ENCODE data around the gene ASPN.

ASPN gene

DNA sequence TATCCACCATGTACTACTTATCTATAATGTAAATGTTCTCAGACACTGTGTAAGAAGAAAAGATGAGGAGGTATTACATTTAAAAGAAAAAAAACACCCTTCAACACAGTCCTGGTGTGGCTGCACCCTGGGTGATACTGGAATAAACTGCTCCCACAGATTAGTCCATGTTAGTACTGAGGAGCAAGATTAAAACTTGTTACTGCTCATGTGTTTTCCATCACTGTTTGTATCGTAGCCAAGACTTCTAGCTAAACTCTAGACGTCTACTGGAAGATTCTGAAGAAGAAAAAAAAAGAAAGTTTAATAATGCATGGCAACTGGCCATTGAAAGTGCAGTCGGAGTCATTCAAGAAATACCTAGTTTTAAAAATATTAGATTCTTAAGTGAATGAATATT, at the start of gene ASPN:
ASPN (minus strand) TSS at position 178 of the 400 bp plus-strand sequence.
- no peak for DNase-seq

DNA sequence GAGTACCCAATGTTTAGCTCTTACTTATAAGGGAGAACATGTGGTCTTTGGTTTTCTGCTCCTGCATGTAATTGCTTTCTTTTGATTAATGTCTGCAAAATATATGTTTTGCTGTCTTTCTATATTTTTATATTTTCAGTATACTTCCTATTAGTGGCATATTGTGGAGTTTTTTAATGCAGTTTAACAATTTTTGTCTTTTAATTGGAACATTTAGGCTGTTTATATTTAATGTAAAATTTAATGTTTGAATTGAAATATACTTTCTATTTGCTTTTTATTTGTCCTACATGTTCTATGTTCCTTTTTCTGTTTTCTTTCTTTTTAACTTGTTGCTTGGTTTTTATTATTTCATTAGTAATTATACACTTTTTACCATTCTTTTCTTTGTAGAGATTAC, 48.6 kb upstream of the ASPN start:
- DNase-seq = no peak

DNA sequence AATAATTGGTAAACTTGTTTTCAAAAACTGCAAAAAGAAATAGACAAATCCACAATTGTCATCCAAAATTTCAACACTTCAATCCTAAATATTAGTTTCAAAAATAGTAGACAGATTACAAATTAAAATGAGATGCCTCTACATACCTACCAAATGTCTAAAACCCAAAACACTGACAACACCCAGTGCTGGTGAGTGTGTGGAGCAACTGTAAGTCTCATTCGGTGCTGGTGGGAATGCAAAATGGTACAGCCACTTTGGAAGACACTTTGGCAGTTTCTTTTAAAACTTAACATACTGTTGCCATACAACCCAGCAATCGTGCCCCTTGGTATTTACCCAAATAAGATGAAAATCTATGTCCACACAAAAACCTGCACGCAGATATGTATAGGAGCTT, 46.8 kb upstream of the ASPN start:
- no peak for DNase-seq

DNA sequence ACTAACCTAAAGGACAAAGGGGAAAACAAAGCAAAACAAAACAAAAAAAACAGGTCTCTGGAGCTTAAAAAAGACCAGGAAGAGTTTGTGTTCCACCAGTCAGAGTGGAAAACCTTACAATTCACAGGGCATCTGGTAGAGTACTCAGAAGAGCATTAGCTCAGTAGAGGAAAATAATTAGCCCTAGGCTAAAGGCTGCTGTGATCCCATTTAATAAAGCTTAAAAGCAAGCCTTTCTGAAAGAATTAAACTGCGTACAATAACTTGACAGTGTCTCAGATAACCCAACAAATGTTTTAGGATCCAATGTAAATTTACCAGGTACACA, 46.2 kb upstream of the ASPN start:
- no peak for DNase-seq

DNA sequence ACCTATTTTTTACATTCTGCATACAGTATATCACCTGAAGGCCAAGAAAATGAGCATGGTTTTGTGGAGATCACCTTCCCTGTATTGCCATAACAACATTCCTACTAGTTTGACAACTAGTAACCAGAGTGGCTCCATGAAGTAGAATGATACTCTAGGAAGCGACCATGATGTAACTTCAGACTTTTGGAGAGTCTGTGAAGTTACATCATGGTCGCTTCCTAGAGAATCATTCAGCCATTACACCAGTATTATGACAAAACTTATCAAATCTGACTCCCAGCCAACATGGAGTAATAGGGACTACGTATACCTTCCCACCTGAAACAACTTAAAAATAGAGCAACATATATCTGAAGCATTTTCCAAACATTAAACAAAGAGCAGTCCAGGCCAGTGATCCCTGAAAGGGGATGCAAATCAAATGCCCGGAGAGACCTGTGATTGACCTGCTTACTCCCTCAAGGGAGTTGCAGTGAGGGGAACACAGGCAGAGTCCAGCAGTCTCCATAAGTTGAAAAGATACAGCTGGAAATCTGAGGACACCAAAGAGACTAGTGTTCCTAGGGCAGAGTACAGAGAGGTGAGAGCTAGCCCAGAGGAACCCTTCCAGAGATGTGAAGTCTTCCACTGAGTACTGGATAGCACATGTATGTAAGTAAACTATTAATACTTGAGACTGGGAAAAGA, 45.7 kb upstream of the ASPN start:
- DNase-seq = no peak

DNA sequence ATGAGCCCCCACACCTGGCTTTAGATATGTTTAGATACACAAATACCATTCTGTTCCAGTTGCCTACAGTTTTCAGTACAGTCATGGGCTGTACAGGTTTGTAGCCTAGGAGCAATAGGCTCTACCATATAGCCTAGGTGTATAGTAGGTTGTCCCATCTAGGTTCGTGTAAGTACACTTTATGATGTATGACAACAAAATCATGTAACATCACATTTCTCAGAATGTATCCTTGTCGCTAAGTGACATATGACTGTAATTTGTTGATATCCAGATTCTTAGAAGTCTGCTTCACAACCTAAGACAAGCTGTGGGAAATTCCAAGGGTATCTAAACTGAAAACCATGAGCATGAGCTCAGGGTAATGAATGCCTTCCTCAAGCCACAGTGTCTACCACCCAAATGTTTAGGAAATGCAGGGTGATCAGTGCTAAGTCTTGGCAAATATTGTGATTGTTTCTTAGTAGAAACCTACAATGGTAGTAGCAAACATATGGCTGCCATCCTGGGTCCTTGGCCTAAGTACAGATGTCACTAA, 45.1 kb upstream of the ASPN start:
- no peak for DNase-seq

GRCh38 chr9:92525306-92525705, 43.0 kb upstream of the ASPN start:
- no peak for DNase-seq

- DNase-seq = no peak
Measured at GRCh38 chr9:92524881-92525280, 42.6 kb upstream of the ASPN start.

DNA sequence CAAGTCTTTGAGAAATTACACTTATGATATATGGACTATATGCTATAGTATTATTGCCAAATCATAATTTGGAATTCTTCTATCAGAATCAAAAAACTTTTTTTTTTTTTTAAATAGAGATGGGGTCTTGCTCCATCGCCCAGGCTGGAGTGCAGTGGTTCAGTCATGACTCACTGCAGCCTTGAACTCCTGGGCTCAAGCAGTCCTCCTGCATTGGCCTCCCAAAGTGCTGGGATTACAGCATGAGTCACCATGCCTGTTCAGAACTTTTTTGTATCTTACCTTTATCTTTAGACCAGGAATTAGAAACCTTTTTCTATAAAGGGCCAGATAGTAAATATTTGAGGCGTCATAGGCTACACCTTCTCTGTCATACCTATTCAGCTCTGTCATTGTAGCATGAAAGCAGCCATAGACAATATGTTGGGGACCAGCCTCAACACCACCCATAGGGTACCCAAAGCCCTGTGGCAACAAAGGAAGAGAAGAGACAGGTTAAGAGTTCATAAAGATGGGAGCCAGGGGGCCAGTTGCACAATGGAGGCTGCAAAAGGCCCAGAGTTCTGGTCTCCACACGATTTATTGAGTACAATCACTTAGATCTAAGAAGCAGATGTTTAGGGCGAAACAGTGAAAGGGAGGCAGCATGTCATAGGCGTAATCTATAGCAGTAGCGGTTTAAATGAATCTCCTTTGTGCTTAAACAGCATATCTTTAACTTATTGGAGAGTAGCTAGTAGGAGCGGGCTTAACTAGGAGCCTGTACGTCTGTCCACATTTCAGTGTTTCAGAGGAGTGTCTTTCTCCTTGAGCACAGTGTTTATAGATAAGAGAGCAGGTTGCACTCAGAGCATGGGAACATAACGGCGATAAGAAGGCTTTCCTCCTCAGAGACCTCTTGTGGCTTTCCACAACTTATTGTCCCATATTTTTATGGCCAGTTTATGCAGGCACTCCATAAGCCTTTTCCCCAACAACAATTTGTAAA, 41.0 kb upstream of the ASPN start:
- no peak for DNase-seq

GRCh38 chr9:92520837-92521236, 38.5 kb upstream of the ASPN start:
- no peak for DNase-seq

GRCh38 chr9:92518199-92518598, 35.9 kb upstream of the ASPN start:
- no peak for DNase-seq

- no peak for DNase-seq
Measured at GRCh38 chr9:92517046-92517445, 34.7 kb upstream of the ASPN start.

DNA sequence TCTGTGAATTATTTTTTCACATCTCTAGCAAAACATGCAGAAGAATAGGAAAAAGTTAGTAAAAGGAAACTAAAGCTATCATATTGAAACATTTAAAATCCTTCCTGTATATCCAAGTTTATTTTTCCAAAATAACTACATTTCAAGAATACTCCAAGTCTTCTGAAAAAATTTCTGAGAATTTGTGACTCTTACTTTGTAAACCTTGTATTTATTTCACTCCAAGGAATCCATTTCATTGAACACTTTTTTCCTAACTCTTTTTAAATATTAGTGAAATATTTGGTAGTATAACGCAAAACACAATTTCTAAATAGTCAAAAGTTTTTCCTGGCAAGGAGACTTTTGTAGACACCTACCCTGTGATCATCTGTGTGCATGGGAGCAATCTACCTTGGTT, 34.2 kb upstream of the ASPN start:
- DNase-seq = no peak

DNA sequence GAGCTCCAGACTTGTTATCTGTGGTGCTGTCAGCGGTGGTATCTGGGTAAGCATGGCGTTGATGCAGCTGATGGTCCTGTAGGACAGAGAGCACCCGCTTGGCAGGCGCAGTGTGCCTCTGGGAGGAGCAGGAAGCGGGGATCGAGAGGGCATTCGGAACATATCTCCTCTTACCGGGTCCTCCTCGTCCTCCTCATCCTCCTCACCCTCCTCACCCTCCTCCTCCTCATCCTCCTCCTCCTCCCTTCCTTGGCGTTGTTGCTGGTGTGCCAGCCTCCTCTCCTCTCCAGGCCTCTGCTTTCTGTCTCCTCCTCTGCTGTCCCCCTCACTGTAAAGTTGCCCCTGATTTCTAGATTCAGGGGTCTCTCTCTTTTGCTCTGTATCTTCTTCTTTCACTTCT, 32.3 kb upstream of the ASPN start:
- DNase-seq = no peak

- DNase-seq = no peak
Measured at GRCh38 chr9:92513349-92513748, 31.0 kb upstream of the ASPN start.

DNA sequence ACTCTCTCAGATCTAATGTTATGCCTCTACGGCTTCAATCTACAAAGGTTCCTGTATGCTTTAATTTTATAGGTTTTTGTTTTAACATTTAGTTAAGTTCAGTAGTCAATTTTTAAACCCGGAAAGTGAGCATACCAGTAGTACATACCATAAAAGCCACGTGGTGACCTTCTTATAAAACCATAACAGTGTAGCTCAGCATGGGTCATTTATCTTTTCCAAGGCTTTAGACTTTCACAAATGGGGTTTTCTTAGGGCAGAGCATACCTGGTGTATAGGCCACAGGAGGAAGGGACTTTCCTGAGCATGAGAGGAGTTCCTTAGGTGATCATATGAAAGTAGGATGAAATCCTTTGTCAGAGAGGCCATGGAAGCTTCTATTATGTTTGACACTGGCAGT, 30.3 kb upstream of the ASPN start:
- no peak for DNase-seq

- DNase-seq = no peak
Measured at GRCh38 chr9:92510747-92511146, 28.4 kb upstream of the ASPN start.

GRCh38 chr9:92509050-92509449, 26.7 kb upstream of the ASPN start:
- DNase-seq = no peak

- no peak for DNase-seq
Measured at GRCh38 chr9:92508018-92508820, 25.9 kb upstream of the ASPN start.

GRCh38 chr9:92507496-92507895, 25.2 kb upstream of the ASPN start:
- no peak for DNase-seq

- DNase-seq = no peak
Measured at GRCh38 chr9:92507005-92507404, 24.7 kb upstream of the ASPN start.

DNA sequence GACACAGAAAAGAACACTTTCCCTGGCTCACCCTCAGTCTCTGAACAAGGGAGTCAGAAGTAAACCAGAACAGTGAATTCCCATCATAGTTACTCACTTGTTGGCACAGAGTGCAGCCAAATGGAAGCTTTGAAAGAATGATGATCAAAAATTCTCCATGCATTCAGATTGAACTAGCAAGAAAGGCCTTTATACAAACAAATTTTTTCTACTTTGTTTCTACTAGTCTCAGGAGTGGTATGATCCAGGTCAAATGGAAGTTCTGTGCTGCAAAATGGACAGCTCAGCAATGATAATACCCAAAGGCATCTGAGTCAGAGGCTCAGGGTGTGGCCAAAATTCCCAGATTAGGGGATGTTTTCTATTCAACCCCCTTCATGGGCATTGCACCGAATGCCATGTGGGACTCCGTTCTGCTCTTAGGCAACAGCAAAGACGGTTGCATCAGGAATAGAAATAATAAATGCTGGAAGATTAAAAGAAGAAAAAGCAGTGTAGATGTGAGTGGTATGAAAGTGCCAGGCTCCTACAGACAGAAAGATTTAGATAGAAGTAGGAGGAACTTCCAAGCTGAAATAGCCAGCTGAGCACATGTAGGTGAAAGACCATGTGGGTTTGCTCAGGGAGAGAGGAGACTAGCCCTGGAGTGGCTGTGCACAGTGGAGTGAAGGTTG, 24.0 kb upstream of the ASPN start:
- no peak for DNase-seq

DNA sequence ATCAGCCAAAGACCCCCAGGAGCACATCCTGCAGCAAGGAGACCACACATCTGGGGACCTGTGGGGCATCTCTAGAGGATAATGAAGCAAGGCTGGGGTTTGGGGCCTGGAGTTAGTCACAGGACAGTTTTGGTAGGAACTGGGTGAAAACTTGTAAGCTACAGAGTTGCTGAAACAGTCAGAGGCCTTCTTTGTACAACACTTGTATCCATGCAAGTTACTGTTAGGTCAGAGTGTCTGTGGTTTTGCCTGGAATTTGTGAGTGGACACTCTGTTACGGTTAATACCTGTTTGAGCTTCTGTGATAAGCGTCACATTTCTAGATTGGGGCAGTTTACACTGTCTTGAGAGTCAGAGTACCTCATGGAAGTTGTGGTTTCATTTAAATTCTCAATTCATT, 22.6 kb upstream of the ASPN start:
- no peak for DNase-seq
